K562 (cell line): ENCODE results near the gene ARHGAP15.

Source experiments
- CTCF ChIP-seq, 3 experiments: IDR thresholded peaks in 2 of 3; conservative IDR thresholded peaks in 1 of 3; 2 replicates each; pipeline ENCODE4 v1.5.1; 2011 to 2012; ENCODE audit warnings: low read length in 3 of 3, mild to moderate bottlenecking in 3 of 3, control low read depth in 2 of 3, improper control_type of control experiment in 1 of 3, inconsistent platforms in 1 of 3, low read depth in 1 of 3, mixed read lengths in 1 of 3, moderate library complexity in 1 of 3; ENCODE audit not compliant: insufficient read depth in 2 of 3
- HDAC3 ChIP-seq: fragments of 450-650 bp; IDR thresholded peaks from 2 replicates; pipeline ENCODE4 v1.6.1; 2018; ENCODE audit warnings: borderline replicate concordance, mild to moderate bottlenecking, moderate library complexity; ENCODE audit not compliant: partially characterized antibody
- HMGN3 ChIP-seq: IDR thresholded peaks from 2 replicates; pipeline ENCODE4 v1.6.1; 2011; ENCODE audit warnings: borderline replicate concordance, low read depth, mild to moderate bottlenecking, mixed read lengths, low read length; ENCODE audit not compliant: insufficient read length; ENCODE audit errors: extremely low read depth

GRCh38 chr2:143344780-143345179 is 215.6 kb downstream of the ARHGAP15 start:
- TF ChIP-seq HDAC3 (no peak), HMGN3 (no peak), CTCF (IDR thresholded peaks at IDR 0.05 in 2 of 3, conservative IDR thresholded peaks at IDR 0.05 in 1 of 3; ENCODE audit: insufficient read depth in 2 of 3, low read depth in 1 of 3, low read length in 3 of 3) (no peak)
